Ureter (tissue), 1 donor: ENCODE data around the gene GALNT9. TPM values are rescaled to one million over a fixed set of nuclear protein-coding genes. Genes with fewer than 3 reads are reported as not detected.
"Not testable (repeated sequence)": the region's sequence is repeated elsewhere in the genome, so short reads cannot be mapped to it uniquely, and the experiment has no call there.

ENCODE experiments used
- DNase-seq: peaks from one replicate; pipeline ENCODE4 v3.0.0-alpha.2; 2020; ENCODE audit warnings: low spot score
- total RNA-seq: library from RNA; stranded (reverse); gene quantifications from one replicate; pipeline ENCODE4 v1.2.4, GENCODE V29; 2023
- donor health status: DM: yes; HTN: yes; CAD: no.

The GALNT9 gene
- total RNA-seq, 1 donor from 2014 or later, result 0.44 TPM

DNA sequence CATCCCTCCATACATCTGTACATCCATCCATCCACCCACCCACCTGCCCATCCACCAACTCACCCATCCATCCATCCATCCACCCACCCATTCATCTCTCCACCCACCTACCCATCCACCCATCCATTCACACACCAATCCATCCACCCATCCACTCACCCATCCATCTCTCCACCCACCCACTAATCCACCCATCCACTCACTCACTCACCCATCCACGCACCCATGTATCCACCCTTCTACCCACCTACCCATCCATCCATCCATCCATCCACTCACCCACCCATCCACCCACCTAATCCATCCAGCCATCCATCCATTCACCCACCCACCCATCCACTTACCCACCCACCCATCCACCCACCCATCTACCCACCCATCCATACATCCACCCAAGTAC is 16.2 kb downstream of the GALNT9 start:
- DNase-seq, result no peak

- DNase-seq, result no peak
These were observed 16.9 kb downstream of the GALNT9 start for GRCh38 chr12:132312516-132312915.

DNA sequence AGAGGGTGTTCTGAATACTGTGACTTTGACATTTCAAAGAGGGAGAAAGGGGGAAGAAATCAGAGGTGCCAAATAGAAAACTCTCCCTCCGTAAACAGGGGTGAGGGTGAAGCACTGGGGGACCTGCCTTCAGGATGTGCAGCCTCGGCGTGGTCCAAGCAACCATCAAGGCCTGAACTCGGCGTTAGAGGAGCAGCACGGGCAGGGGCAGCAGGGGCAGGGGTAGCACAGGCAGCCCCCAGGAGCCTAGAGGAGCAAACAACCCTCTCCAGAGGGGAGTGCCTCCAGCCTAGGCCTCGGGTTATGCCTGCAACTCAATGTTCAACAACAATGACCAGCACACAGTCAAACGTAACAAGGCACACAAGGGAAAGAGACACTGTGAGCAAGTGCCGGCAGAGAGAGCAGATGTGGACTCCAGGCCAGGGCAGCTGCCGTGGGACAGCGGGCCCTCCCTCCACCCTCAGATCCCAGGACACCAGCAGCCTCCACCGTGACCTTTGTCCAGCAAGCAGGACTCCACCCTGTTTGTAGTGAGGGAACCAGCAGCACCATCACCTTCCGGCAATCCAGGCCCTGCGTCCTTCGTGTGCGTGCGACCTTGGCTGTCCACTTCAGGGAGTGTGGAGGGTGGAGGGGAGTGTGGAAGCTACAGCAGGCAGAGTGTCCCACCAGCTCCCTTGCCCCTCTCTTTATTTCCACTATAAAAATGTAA is 18.0 kb downstream of the GALNT9 start:
- no peak for DNase-seq

DNA sequence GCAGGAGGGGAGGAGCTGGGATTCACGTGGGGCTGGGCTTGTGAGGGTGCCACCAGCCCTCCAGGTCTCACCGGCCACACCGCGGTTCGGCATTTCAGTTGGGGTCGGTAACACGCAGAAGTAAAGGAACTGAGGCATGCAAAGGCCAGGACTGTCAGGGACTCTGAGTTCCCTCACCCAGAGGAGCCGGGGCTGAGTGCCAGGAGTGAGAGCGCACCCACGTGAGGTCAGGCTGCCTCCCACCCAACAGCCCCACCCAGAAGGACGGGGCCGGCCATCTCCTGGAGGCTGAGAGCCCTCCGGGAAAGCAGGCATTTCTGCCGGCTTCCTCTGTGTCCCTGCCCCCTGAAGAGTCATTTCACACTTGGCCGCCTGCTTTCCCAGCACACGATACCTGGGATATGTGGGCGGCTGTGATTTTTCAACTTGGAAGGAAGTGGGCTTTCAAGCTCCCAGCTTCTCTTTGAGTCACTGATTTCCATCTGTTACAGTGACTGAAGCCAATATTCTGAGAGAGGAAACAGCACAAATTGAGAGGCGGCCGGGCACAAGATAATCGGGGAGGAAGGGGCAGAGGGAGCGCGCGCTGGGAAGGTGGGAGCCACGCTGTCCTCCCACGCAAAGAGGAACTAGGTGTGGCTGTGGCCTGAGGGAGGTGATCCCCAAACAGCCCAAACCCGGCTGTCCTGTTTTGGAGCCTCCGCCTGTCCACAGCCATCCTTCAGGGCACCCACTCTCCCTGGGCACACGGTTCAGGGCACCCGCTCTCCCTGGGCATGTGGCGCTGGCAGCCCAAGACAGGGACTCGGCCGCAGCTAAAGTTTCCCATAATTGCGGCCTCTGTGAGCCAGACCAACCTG is 19.0 kb downstream of the GALNT9 start:
- no peak for DNase-seq

DNA sequence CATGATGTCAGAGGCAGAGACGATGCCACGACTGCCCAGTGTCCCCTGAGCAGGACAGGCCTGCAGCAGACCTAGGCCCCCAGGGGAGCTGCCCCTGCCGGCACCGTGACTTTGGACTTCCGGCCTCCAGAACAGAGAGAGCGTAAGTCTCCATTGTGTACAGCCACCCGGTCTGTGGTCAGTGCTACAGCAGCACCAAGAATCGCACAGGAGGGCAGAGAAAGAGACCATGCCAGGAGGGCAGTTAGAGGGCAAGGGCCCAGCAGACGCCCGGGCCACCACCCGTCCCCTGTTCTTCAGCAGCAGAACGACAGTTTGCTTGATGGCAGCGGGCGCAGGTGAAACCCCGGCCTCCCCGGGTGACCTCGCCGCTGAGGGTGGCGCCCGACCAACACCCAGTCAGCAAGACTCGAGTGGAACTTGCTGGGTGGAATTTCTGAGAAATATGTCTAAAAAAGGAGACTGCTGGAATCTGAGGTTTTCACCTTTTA is 19.7 kb downstream of the GALNT9 start:
- DNase-seq, result no peak

DNA sequence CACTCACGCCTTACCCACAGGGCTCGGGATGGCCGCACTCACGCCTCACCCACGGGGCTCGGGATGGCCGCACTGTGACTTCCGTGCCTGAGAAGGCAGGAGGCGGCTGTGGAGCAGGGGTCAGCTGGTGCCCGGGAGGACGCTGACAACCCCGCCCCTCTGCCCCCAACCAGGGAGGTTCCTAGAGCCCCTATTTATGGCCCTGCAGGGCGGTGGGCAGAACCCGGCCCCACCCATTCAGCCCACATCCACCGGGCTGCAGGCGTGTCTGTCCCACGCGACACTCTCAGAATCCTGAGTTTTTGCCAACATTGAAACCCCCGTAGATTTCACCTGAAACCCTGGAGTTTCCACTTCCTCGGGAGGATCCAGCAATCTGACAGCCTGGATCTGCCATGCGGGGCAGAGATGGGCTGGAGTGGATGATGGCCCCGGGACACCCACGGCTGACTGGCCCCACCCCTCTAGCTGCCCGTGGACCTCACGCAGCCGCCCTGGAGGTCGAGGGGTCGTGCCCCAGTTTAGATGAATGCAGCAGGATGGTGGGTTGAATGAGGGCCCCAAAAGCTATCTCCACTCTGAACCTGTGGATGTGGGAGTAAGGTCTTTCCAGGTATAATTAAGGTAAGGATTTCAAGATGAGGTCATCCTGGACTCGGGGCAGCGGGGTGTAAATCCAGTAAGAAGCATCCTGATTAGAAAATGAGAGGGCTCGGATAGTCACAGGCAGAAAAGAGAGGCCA is 20.4 kb downstream of the GALNT9 start:
- no peak for DNase-seq

GRCh38 chr12:132307976-132308852 is 21.2 kb downstream of the GALNT9 start:
- DNase-seq, result no peak

DNA sequence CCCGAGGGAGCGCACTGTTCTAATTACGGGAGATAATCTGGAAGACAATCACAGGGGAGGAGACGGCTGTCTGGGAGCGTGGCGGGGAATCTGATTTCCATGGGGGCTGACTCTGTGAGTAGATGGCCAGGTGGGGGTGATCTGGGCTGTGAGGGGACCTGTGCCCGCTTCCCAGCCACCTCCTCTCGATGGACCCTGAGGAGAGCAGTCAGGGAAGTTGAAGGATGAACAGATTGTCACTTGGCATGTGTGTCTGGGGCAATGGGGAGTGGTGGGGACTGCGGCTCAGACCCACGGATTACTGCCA is 22.6 kb downstream of the GALNT9 start:
- no peak for DNase-seq

DNA sequence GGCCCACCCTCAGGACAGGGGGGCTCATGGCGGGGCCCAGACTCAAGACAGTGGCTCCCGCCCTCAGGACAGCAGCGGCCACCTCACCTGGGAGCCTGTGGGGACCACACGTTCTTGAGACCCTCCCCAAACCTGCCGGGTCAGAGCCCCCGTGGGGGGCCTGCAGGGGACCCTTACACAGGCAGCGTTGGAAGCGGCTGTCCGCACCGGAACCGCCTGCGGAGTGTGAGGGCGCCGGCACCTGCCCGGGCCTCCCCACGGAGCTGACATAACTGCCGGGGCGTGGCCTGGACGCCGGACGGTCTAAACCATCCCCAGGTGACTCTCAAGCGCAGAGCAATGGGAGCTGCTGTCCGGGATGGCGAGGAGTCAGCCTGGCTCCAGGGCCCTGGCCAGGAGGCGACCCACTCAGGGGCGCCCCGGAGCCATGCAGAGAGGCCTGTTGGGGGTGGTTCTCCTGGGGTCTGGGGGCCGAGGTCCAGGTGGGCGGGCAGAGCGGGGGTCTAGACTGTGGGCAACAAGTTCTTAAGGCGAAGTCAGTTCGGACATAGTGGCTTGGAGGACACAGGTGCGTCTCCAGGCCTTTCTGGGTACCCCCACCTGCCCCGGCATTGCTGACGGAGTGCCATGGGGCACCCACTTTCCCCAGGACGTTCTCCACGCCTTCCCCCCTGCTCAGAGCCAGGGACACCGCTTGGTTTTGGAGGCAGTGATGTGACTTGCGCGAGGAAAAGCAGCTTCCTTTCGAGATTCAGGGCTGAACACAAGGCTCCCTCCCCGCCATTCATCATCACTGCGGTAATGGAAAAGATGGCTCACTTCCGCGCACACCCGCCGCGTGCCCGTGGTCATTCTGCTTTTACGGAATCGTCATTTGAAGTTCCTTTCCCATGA is 23.2 kb downstream of the GALNT9 start:
- no peak for DNase-seq

GRCh38 chr12:132305560-132305966 is 23.8 kb downstream of the GALNT9 start:
- DNase-seq, result no peak

DNA sequence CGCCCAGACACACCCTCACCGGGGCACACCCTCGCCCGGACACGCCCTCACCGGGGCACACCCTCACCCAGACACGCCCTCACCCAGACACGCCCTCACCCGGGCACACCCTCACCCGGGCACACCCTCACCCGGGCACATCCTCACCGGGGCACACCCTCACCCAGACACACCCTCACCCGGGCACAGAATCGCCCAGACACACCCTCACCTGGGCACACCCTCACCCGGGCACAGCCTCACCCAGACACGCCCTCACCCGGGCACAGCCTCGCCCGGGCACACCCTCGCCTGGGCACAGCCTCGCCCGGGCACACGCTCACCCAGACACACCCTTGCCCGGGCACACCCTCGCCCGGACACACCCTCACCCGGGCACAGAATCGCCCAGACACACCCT is 24.5 kb downstream of the GALNT9 start:
- not testable (repeated sequence) for DNase-seq

- DNase-seq, result not testable (repeated sequence)
These were observed 25.5 kb downstream of the GALNT9 start for GRCh38 chr12:132303853-132304373.

GRCh38 chr12:132302466-132303358 is 26.7 kb downstream of the GALNT9 start:
- DNase-seq, result no peak

DNA sequence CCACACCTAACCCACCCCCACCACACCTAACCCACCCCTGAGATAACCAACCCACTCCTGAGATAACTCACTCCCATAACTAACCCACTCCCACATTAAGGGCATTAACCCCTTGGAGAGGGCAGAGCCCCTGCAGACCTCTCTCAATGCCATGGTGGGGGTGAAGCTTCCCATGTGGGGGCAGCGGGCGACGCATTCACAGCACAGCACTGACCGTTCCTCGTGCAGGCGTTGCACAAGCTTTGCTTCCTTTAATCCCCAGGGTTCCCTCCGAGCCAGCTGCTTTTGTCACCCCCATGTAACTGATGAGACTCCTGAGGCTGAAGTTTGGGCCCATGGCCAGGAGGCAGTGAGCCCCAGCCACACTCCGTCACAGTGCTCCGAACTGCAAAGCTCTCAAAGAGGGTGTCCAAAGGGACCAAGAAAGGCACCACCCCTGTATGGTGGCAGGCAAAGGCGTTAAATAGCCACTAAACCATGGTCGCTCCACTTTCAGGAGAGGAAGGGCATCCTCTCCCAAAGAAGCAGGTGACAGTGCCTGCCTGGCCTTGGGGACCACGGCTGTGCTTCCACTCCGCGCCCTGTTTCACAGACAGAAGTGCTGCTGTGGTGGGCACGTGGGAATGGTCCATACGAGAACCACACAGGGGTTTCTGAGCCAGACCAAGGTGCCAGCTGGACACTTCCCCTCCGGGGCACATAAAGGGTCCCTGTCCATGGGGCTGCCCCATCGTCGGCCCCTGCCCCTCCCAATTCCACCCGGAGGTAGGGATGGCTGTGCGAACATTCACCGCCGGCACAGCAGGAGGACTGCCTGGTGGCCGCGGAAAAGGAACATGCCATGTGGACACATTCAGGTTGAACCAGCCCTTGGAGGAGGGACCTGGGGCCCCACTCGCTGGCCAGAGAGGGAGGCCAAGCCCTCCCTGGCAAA is 28.3 kb downstream of the GALNT9 start:
- DNase-seq, result no peak

GRCh38 chr12:132296063-132296462 is 33.3 kb downstream of the GALNT9 start:
- DNase-seq, result no peak

DNA sequence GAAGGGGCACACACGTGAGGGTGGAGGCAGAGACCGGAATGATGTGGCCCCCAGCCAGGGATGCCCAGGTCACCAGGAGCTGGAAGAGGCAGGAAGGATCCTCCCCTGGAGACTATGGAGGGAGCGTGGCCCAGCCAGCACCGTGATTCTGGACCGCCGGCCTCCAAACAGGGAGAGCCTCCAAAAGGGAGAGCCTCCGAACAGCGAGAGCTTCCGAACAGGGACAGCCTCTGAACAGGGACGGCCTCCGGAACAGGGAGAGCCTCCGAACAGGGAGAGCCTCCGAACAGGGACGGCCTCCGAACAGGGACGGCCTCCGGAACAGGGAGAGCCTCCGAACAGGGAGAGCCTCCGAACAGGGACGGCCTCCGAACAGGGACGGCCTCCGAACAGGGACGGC is 33.8 kb downstream of the GALNT9 start:
- DNase-seq, result not testable (repeated sequence)

DNA sequence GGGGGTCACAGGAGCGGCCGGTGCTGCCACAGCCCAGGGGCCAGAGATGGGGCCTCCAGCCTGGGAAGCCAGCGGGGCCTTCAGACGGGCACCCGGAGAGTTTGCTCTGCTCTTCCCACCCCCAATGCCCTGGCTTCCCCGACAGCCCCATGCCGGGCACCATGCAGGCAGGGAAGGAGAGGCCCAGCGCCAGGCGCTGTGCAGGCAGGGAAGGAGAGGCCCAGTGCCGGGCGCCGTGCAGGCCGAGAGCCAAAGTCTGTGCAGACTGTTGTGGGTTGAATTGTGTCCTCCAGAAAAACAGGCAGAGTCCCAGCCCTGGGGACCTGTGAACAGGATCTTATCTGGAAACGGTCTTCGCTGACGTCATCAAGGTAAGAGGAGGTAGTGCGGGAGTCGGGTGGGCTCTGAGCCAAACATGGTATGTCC is 34.3 kb downstream of the GALNT9 start:
- no peak for DNase-seq
